ENCODE results near the gene MYMK.

MYMK gene

GRCh38 chr9:133515615-133516255 lies 9.0 kb downstream of the MYMK start:
- DNase-seq = no peak
- ATAC-seq (replicated peaks) = no peak
- no peak overlapping the region for H3K4me3 Mint-ChIP-seq
- no peaks in the 10 kb centered on the region for H3K9me3 Mint-ChIP-seq
- H3K4me1 Mint-ChIP-seq (ENCODE audit: low read depth in 2 of 2) = no peaks in the 10 kb centered on the region
- H3K36me3 Mint-ChIP-seq (ENCODE audit: insufficient read depth) = no peaks in the 10 kb centered on the region
- H3K27ac Mint-ChIP-seq = no peak overlapping the region
- H3K27me3 Mint-ChIP-seq = peaks cover 11 to 22% of the 10 kb centered on the region in 2 donors

- DNase-seq = no peak
- H3K27ac Mint-ChIP-seq = no peak overlapping the region
- H3K9me3 Mint-ChIP-seq = no peaks in the 10 kb centered on the region
Measured at GRCh38 chr9:133515240-133515610, 9.5 kb downstream of the MYMK start.

GRCh38 chr9:133514460-133515239 lies 10.1 kb downstream of the MYMK start:
- Mint-ChIP-seq H3K27me3 (peaks cover 11 to 20% of the 10 kb centered on the region in 2 donors), H3K36me3 (ENCODE audit: insufficient read depth) (no peaks in the 10 kb centered on the region), H3K4me1 (ENCODE audit: low read depth in 2 of 2) (peaks cover under 1% of the 10 kb centered on the region in 2 donors), H3K4me3 (no peak overlapping the region), H3K27ac (no peak overlapping the region), H3K9me3 (no peaks in the 10 kb centered on the region)
- DNase-seq = no peak
- ATAC-seq (replicated peaks) = no peak

More at GRCh38 chr9:133515240-133515610, 9.5 kb downstream of the MYMK start:
- ATAC-seq (replicated peaks) = no peak
- no peak overlapping the region for H3K4me3 Mint-ChIP-seq
- no peaks in the 10 kb centered on the region for H3K36me3 Mint-ChIP-seq (ENCODE audit: insufficient read depth)
- H3K27me3 Mint-ChIP-seq = peaks cover 11 to 22% of the 10 kb centered on the region in 2 donors
- no peaks in the 10 kb centered on the region for H3K4me1 Mint-ChIP-seq (ENCODE audit: low read depth in 2 of 2)

- no peaks in the 10 kb centered on the region for H3K36me3 Mint-ChIP-seq (ENCODE audit: insufficient read depth)
Measured at GRCh38 chr9:133513214-133514100, 11.3 kb downstream of the MYMK start.

GRCh38 chr9:133512253-133513213 lies 12.2 kb downstream of the MYMK start:
- H3K4me1 Mint-ChIP-seq (ENCODE audit: low read depth in 2 of 2) = peaks cover 6 to 9% of the 10 kb centered on the region in 2 donors
- H3K27me3 Mint-ChIP-seq = no peaks in the 10 kb centered on the region
- H3K36me3 Mint-ChIP-seq (ENCODE audit: insufficient read depth) = no peaks in the 10 kb centered on the region
- ATAC-seq (replicated peaks) = no peak
- no peak overlapping the region for H3K4me3 Mint-ChIP-seq
- no peak for DNase-seq
- no peaks in the 10 kb centered on the region for H3K9me3 Mint-ChIP-seq
- H3K27ac Mint-ChIP-seq = no peak overlapping the region

More at GRCh38 chr9:133513214-133514100, 11.3 kb downstream of the MYMK start:
- Mint-ChIP-seq H3K27me3 (peaks cover 8% of the 10 kb centered on the region in 2 donors), H3K4me1 (ENCODE audit: low read depth in 2 of 2) (peaks cover 6 to 9% of the 10 kb centered on the region in 2 donors), H3K4me3 (no peak overlapping the region), H3K27ac (no peak overlapping the region), H3K9me3 (no peaks in the 10 kb centered on the region)
- no peak for ATAC-seq (replicated peaks)
- DNase-seq = no peak

GRCh38 chr9:133511607-133512006 lies 13.2 kb downstream of the MYMK start:
- ATAC-seq (replicated peaks) (no peak), DNase-seq (no peak)
- peaks cover 6 to 9% of the 10 kb centered on the region in 2 donors for H3K4me1 Mint-ChIP-seq (ENCODE audit: low read depth in 2 of 2)
- H3K36me3 Mint-ChIP-seq (ENCODE audit: insufficient read depth) = no peaks in the 10 kb centered on the region
- H3K27ac Mint-ChIP-seq = no peak overlapping the region
- H3K4me3 Mint-ChIP-seq = no peak overlapping the region
- H3K9me3 Mint-ChIP-seq = no peaks in the 10 kb centered on the region
- H3K27me3 Mint-ChIP-seq = no peaks in the 10 kb centered on the region

GRCh38 chr9:133510926-133511505 lies 13.7 kb downstream of the MYMK start:
- Mint-ChIP-seq H3K9me3 (no peaks in the 10 kb centered on the region), H3K27ac (no peak overlapping the region), H3K4me3 (no peak overlapping the region), H3K4me1 (ENCODE audit: low read depth in 2 of 2) (peaks cover 6 to 9% of the 10 kb centered on the region in 2 donors), H3K27me3 (no peaks in the 10 kb centered on the region), H3K36me3 (ENCODE audit: insufficient read depth) (no peaks in the 10 kb centered on the region)
- DNase-seq (no peak), ATAC-seq (replicated peaks) (no peak)

- Mint-ChIP-seq H3K9me3 (no peaks in the 10 kb centered on the region), H3K36me3 (ENCODE audit: insufficient read depth) (no peaks in the 10 kb centered on the region), H3K27me3 (peaks cover 0 to under 1% of the 10 kb centered on the region in 2 donors), H3K4me3 (peak overlapping the region; percentile 69 to 71), H3K4me1 (ENCODE audit: low read depth in 2 of 2) (peaks cover 6 to 9% of the 10 kb centered on the region in 2 donors), H3K27ac (peak overlapping the region; percentile 54 to 86)
- DNase-seq = no peak
- peak; percentile 49 for ATAC-seq (replicated peaks)
Measured at GRCh38 chr9:133509179-133510083, 15.3 kb downstream of the MYMK start.

GRCh38 chr9:133508046-133508445 lies 16.7 kb downstream of the MYMK start:
- ATAC-seq (replicated peaks) = no peak

GRCh38 chr9:133507246-133507965 lies 17.4 kb downstream of the MYMK start:
- H3K27me3 Mint-ChIP-seq = peaks cover 16 to 20% of the 10 kb centered on the region in 2 donors
- no peak for ATAC-seq (replicated peaks)

More at GRCh38 chr9:133508046-133508445, 16.7 kb downstream of the MYMK start:
- Mint-ChIP-seq H3K4me3 (no peak overlapping the region), H3K27ac (peak overlapping the region in 1 of 2 donors; percentile 23), H3K9me3 (no peaks in the 10 kb centered on the region), H3K27me3 (peaks cover 13 to 14% of the 10 kb centered on the region in 2 donors), H3K36me3 (ENCODE audit: insufficient read depth) (no peaks in the 10 kb centered on the region), H3K4me1 (ENCODE audit: low read depth in 2 of 2) (peaks cover 6 to 9% of the 10 kb centered on the region in 2 donors)
- no peak for DNase-seq

GRCh38 chr9:133506653-133507038 lies 18.1 kb downstream of the MYMK start:
- ATAC-seq (replicated peaks) (no peak), DNase-seq (no peak)
- Mint-ChIP-seq H3K9me3 (peaks cover 9% of the 10 kb centered on the region in 2 donors), H3K27me3 (peaks cover 23 to 27% of the 10 kb centered on the region in 2 donors), H3K27ac (no peak overlapping the region), H3K4me3 (no peak overlapping the region), H3K36me3 (ENCODE audit: insufficient read depth) (no peaks in the 10 kb centered on the region), H3K4me1 (ENCODE audit: low read depth in 2 of 2) (peaks cover 6 to 9% of the 10 kb centered on the region in 2 donors)

More at GRCh38 chr9:133507246-133507965, 17.4 kb downstream of the MYMK start:
- Mint-ChIP-seq H3K4me3 (no peak overlapping the region), H3K27ac (no peak overlapping the region), H3K9me3 (peaks cover 1 to 3% of the 10 kb centered on the region in 2 donors), H3K36me3 (ENCODE audit: insufficient read depth) (no peaks in the 10 kb centered on the region), H3K4me1 (ENCODE audit: low read depth in 2 of 2) (peaks cover 6 to 9% of the 10 kb centered on the region in 2 donors)
- DNase-seq = no peak

Measured in effector memory CD8-positive, alpha-beta T cell (primary cell).